Stimulated activated CD8-positive, alpha-beta memory T cell treated with anti-CD3 and anti-CD28 coated beads, Interleukin-7, amount 100 ng/mL, for 1 hour (primary cell): ENCODE results near the gene COX14.
"Not testable (repeated sequence)": the region's sequence is repeated elsewhere in the genome, so short reads cannot be mapped to it uniquely, and the experiment has no call there.

Source experiments
- DNase-seq, 2 donors: peaks; one replicate each; pipeline ENCODE4 v3.0.0-alpha.2; 2020; ENCODE audit warnings: low read depth in 2 of 2

COX14 gene

GRCh38 chr12:50111693-50112455, at the start of gene COX14:
COX14 (plus strand) TSS chr12:50112236; CDS start chr12:50120044, 7,808 bp downstream.
- peak; percentile 98 to 99 for DNase-seq

- no peak for DNase-seq
Measured at GRCh38 chr12:50062728-50063460, 49.1 kb upstream of the COX14 start.

GRCh38 chr12:50065726-50066310, 46.2 kb upstream of the COX14 start:
- no peak for DNase-seq

GRCh38 chr12:50066402-50066801, 45.6 kb upstream of the COX14 start:
- DNase-seq = no peak

- DNase-seq = no peak
Measured at GRCh38 chr12:50069069-50069468, 43.0 kb upstream of the COX14 start.

- DNase-seq = no peak
Measured at GRCh38 chr12:50069539-50069938, 42.5 kb upstream of the COX14 start.

GRCh38 chr12:50070314-50071060, 41.5 kb upstream of the COX14 start:
- peak; percentile 41 to 43 for DNase-seq

GRCh38 chr12:50072198-50072907, 39.7 kb upstream of the COX14 start:
- no peak for DNase-seq

- no peak for DNase-seq
Measured at GRCh38 chr12:50073206-50073605, 38.8 kb upstream of the COX14 start.

GRCh38 chr12:50073712-50074111, 38.3 kb upstream of the COX14 start:
- DNase-seq = no peak

- peak; percentile 64 to 72 for DNase-seq
Measured at GRCh38 chr12:50074936-50075807, 36.9 kb upstream of the COX14 start.

GRCh38 chr12:50075808-50076170, 36.2 kb upstream of the COX14 start:
- no peak for DNase-seq

GRCh38 chr12:50077099-50077498, 34.9 kb upstream of the COX14 start:
- DNase-seq = no peak

- no peak for DNase-seq
Measured at GRCh38 chr12:50078281-50078680, 33.8 kb upstream of the COX14 start.

GRCh38 chr12:50079771-50080170, 32.3 kb upstream of the COX14 start:
- no peak for DNase-seq

- DNase-seq = no peak
Measured at GRCh38 chr12:50081096-50081808, 30.8 kb upstream of the COX14 start.

- no peak for DNase-seq
Measured at GRCh38 chr12:50082644-50083043, 29.4 kb upstream of the COX14 start.

- DNase-seq = no peak
Measured at GRCh38 chr12:50083301-50083700, 28.7 kb upstream of the COX14 start.

GRCh38 chr12:50084409-50084774, 27.6 kb upstream of the COX14 start:
- not testable (repeated sequence) for DNase-seq
